SK-N-SH (cell line): ENCODE measurements around the gene ZNF587. TPM values are rescaled to one million over a fixed set of nuclear protein-coding genes. Genes with fewer than 3 reads are reported as not detected.
"Not testable (repeated sequence)": the region's sequence is repeated elsewhere in the genome, so short reads cannot be mapped to it uniquely, and the experiment has no call there.

Source experiments
- CTCF ChIA-PET: fragments of 300-600, 350-600 bp; formaldehyde crosslinking; extraction: SDS; loops from one replicate; lab custom pipeline; 2021; lab: Yijun Ruan, JAX
- POLR2A ChIA-PET: fragments of 350-600 bp; sonication (Branson Sonifier 250); formaldehyde crosslinking; extraction: SDS; loops from one replicate; lab custom pipeline; 2020; ENCODE audit warnings: antibody characterized with exemption, inconsistent platforms; lab: Yijun Ruan, JAX
- DNase-seq: peaks from one replicate; pipeline ENCODE4 v3.0.0; 2012
- H2AFZ ChIP-seq: fragments of 200-600 bp; sonication (generic); 2 replicates; pipeline ENCODE4 v1.8.1; 2016; ENCODE audit warnings: antibody characterized with exemption, mild to moderate bottlenecking, low read depth
- H3F3A ChIP-seq: fragments of 200-600 bp; sonication (generic); replicated peaks from 2 replicates; pipeline ENCODE3; 2016; ENCODE audit warnings: antibody characterized with exemption, mild to moderate bottlenecking; ENCODE audit not compliant: insufficient read depth
- H3K27ac ChIP-seq, 2 experiments: fragments of 200-500 bp in 1 of 2; fragments of 200-600 bp in 1 of 2; sonication (Bioruptor generic) in 1 of 2; sonication (generic), shearing (Covaris generic) in 1 of 2; 2 replicates each; pipeline versions ENCODE4 v1.5.1 to v1.6.1; 2014 to 2016; ENCODE audit warnings: low read depth in 2 of 2, inconsistent platforms in 1 of 2, low read length in 1 of 2, mild to moderate bottlenecking in 1 of 2, mixed read lengths in 1 of 2
- H3K27me3 ChIP-seq: fragments of 200-600 bp; sonication (generic), shearing (Covaris generic); 2 replicates; pipeline ENCODE4 v1.6.1; 2016; ENCODE audit warnings: mixed run types; ENCODE audit not compliant: insufficient read depth
- H3K36me3 ChIP-seq, 2 experiments: fragments of 200-500 bp in 1 of 2; fragments of 200-600 bp in 1 of 2; sonication (Bioruptor generic) in 1 of 2; sonication (generic) in 1 of 2; replicated peaks in 1 of 2; 2 replicates each; pipeline versions ENCODE3 to v1.5.1; 2014 to 2016; ENCODE audit warnings: low read length in 1 of 2, mild to moderate bottlenecking in 1 of 2; ENCODE audit not compliant: insufficient read depth in 2 of 2, control insufficient read depth in 1 of 2
- H3K4me1 ChIP-seq, 2 experiments: fragments of 200-500 bp in 1 of 2; fragments of 200-600 bp in 1 of 2; sonication (Bioruptor generic) in 1 of 2; sonication (generic), shearing (Covaris generic) in 1 of 2; 2 replicates each; pipeline versions ENCODE4 v1.5.1 to v1.6.1; 2014 to 2016; ENCODE audit warnings: low read depth in 1 of 2, low read length in 1 of 2, mixed run types in 1 of 2; ENCODE audit not compliant: insufficient read depth in 2 of 2, control insufficient read depth in 1 of 2
- H3K4me2 ChIP-seq: fragments of 200-600 bp; sonication (generic), shearing (Covaris generic); 2 replicates; pipeline ENCODE4 v1.6.1; 2017; ENCODE audit warnings: mixed run types
- H3K4me3 ChIP-seq, 2 experiments: fragments of 200-500 bp in 1 of 2; fragments of 200-600 bp in 1 of 2; sonication (Bioruptor generic) in 1 of 2; sonication (generic), shearing (Covaris generic) in 1 of 2; 2 replicates each; pipeline versions ENCODE4 v1.5.1 to v1.8.1; 2014 to 2016; ENCODE audit warnings: low read depth in 2 of 2, inconsistent platforms in 1 of 2, low read length in 1 of 2, mild to moderate bottlenecking in 1 of 2, mixed read lengths in 1 of 2, moderate library complexity in 1 of 2
- H3K79me2 ChIP-seq: fragments of 200-600 bp; sonication (generic); 2 replicates; pipeline ENCODE4 v1.8.1; 2017; ENCODE audit warnings: mild to moderate bottlenecking; ENCODE audit not compliant: insufficient read depth
- H3K9ac ChIP-seq: fragments of 200-600 bp; sonication (generic); 2 replicates; pipeline ENCODE4 v1.6.1; 2017; ENCODE audit warnings: mixed run types
- H3K9me2 ChIP-seq: fragments of 200-600 bp; sonication (generic); 2 replicates; pipeline ENCODE4 v1.6.1; 2017; ENCODE audit warnings: mixed run types
- H3K9me3 ChIP-seq: fragments of 200-600 bp; sonication (generic); 2 replicates; pipeline ENCODE4 v1.6.1; 2017; ENCODE audit warnings: mixed run types, mild to moderate bottlenecking, moderate library complexity
- H4K20me1 ChIP-seq: fragments of 200-600 bp; sonication (generic); 2 replicates; pipeline ENCODE4 v1.6.1; 2017; ENCODE audit warnings: mild to moderate bottlenecking, mixed run types; ENCODE audit not compliant: insufficient read depth
- SIN3A ChIP-seq: IDR thresholded peaks from 2 replicates; pipeline ENCODE4 v1.6.1; 2012; ENCODE audit warnings: low read depth, mild to moderate bottlenecking, low read length, moderate library complexity, borderline replicate concordance
- TCF12 ChIP-seq: IDR thresholded peaks from 2 replicates; pipeline ENCODE4 v1.4.0; 2012
- WGBS: methylation state at CpG from one replicate; pipeline ENCODE4 v1.1.6; 2017; ENCODE audit warnings: low lambda C conversion rate; 5-methylcytosine and 5-hydroxymethylcytosine counted together
- polyA plus RNA-seq, 3 experiments: library from polyadenylated mRNA; depleted of rRNA; stranded (reverse); fragments of >200 nt; gene quantifications; 2 replicates each; pipeline ENCODE4 v1.2.3, GENCODE V29; 2012
- TF ChIP-seq, protein P1 (sequence below): IDR thresholded peaks from 2 replicates; pipeline ENCODE4 v1.4.0; 2012; ENCODE audit warnings: low read depth

Gene ZNF587
- polyA plus RNA-seq, 1 of the 3 experiments (the other 2 are of a cell fraction), result 7.4 TPM

- H3K4me1 ChIP-seq, result not testable (repeated sequence)
Observed at GRCh38 chr19:57849162-57849665, 445 bp upstream of the ZNF587 start.

DNA sequence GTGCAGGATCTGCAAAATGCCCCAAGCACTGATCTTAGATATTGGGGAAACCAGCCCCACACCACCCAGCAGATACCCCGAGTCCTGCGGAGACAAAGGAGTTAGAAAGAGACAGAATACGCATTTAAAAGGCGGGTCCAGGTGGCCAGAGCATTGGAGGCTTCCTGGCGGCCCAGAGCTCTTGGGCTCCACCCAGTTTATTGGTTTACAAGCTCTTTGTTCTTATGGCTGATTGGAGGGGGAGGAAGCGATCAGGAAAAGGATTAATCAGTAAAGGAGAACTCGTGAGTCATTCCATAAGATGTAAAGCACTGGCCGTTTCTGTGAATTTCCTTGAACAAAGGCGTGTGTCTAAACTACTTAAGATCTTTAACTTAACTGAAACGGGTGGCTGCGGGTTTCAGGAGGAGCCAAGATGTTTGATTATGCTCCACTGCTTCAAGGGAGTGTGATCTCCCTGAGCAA is 926 bp downstream of the ZNF587 start:
- Histone ChIP-seq H4K20me1 (0 out of 2 replicates have a peak, but pooled peaks cover 2% of the 10 kb centered on the region), H3F3A (peaks cover 13% of the 10 kb centered on the region), H3K27ac (peak overlapping the region in 1 of 2 experiments; percentile 73; a peak in 2 of 4 replicates), H3K9ac (peak overlapping the region; percentile 96), H3K79me2 (peaks cover 66% of the 10 kb centered on the region), H3K4me2 (peak overlapping the region; percentile 98), H3K36me3 (peaks cover 0 to 35% of the 10 kb centered on the region in 2 experiments), H3K27me3 (no peaks in the 10 kb centered on the region), H3K4me1 (peaks cover 3 to 7% of the 10 kb centered on the region in 2 experiments; a peak in 2 of 4 replicates), H2AFZ (no peak overlapping the region), H3K9me3 (no peaks in the 10 kb centered on the region), H3K9me2 (no peaks in the 10 kb centered on the region), H3K4me3 (peak overlapping the region; percentile 79 to 94)
- 8% methylated on average over 11 of the region's 11 CpGs for WGBS
- peak; percentile 32 for DNase-seq
- POLR2A ChIA-PET, result interaction anchor here (0.7 kb wide), 1 partner anchor 500 kb away, joined by 3 read pairs; no protein-coding TSS in a partner anchor
- CTCF ChIA-PET, result interaction anchor here (1.3 kb wide), 1 partner anchor 21 kb away, joined by 4 read pairs; the partner anchor contains the start of gene ZNF587B
- TF ChIP-seq SIN3A, result 0 out of 2 replicates have a peak, but pooled peaks have one; percentile 5
- TF ChIP-seq, protein P1, sequence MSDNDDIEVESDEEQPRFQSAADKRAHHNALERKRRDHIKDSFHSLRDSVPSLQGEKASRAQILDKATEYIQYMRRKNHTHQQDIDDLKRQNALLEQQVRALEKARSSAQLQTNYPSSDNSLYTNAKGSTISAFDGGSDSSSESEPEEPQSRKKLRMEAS, result 0 out of 2 replicates have a peak, but pooled peaks have one; percentile 26
- no peak for TF ChIP-seq TCF12
- TF ChIP-seq, all 33 proteins: peak for 2

More at GRCh38 chr19:57849162-57849665, 445 bp upstream of the ZNF587 start:
- H4K20me1 ChIP-seq, CTCF ChIA-PET, DNase-seq, H3K27ac ChIP-seq, H3K9ac ChIP-seq, H3K4me2 ChIP-seq, H3K27me3 ChIP-seq, H3K9me3 ChIP-seq, H3K9me2 ChIP-seq, H2AFZ ChIP-seq: not testable (repeated sequence)
- POLR2A ChIA-PET, result interaction anchor here (0.6 to 1.4 kb wide), 2 partner anchors 17 to 34 kb away, joined by 3 to 6 read pairs; partner anchors contain the start of gene ZNF552
- Histone ChIP-seq H3K36me3 (peaks cover 3 to 31% of the 10 kb centered on the region in 2 experiments), H3K79me2 (peaks cover 67% of the 10 kb centered on the region), H3K4me3 (peak overlapping the region in 1 of 2 experiments; percentile 79; a peak in 2 of 4 replicates), H3F3A (peaks cover 13% of the 10 kb centered on the region)
- WGBS, result 100% methylated on average over 1 of the region's 2 CpGs

GRCh38 chr19:57851812-57852603 is 2.3 kb downstream of the ZNF587 start:
- H4K20me1 ChIP-seq, H3K9ac ChIP-seq, DNase-seq, H3K27ac ChIP-seq, H3K9me3 ChIP-seq, H2AFZ ChIP-seq, POLR2A ChIA-PET, CTCF ChIA-PET, H3K27me3 ChIP-seq, H3K4me1 ChIP-seq, H3K4me3 ChIP-seq, H3K9me2 ChIP-seq: not testable (repeated sequence)
- Histone ChIP-seq H3K4me2 (0 out of 2 replicates have a peak overlapping the region, but pooled peaks have one; percentile 98), H3F3A (peaks cover 13% of the 10 kb centered on the region), H3K36me3 (peaks cover under 1 to 39% of the 10 kb centered on the region in 2 experiments), H3K79me2 (peaks cover 65% of the 10 kb centered on the region)
- WGBS, result 83% methylated on average over 3 of the region's 6 CpGs

DNA sequence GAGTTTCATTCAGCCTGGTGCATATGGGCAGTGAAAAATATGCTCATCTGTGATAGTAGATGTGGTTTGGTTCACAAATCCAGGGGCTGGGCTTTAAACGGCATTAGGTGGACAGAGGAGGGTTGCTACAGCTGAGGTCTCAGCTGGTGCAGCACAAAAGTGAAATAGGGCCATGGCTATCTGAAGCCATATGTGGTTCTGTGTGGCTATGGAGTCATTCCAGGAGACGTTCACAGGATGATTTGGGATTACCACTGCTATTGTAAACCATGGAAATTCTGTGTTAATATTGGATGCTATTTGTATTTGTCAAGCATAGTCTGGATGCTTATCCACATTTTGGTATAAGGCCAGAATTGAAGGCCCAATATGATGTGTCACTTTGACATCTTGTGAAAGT is 4.5 kb downstream of the ZNF587 start:
- H3F3A ChIP-seq, H3K4me2 ChIP-seq, H3K27ac ChIP-seq, H3K27me3 ChIP-seq, H3K9me2 ChIP-seq, H2AFZ ChIP-seq, H3K4me3 ChIP-seq, H4K20me1 ChIP-seq, H3K4me1 ChIP-seq, H3K9me3 ChIP-seq, H3K9ac ChIP-seq, DNase-seq, CTCF ChIA-PET: not testable (repeated sequence)
- Histone ChIP-seq H3K79me2 (peaks cover 69% of the 10 kb centered on the region), H3K36me3 (peaks cover 4 to 48% of the 10 kb centered on the region in 2 experiments)
- POLR2A ChIA-PET, result interaction anchor here (0.7 kb wide), 1 partner anchor 8 kb away, joined by 3 read pairs; no protein-coding TSS in a partner anchor
- 95% methylated on average over 2 of the region's 2 CpGs for WGBS

GRCh38 chr19:57862351-57862750 is 12.7 kb downstream of the ZNF587 start:
- H3K4me1 ChIP-seq, H4K20me1 ChIP-seq, H3K9me2 ChIP-seq, H3K9me3 ChIP-seq, H3K4me3 ChIP-seq, H3K9ac ChIP-seq, H3K27me3 ChIP-seq, DNase-seq, H2AFZ ChIP-seq, H3F3A ChIP-seq, H3K27ac ChIP-seq, POLR2A ChIA-PET, H3K4me2 ChIP-seq, H3K79me2 ChIP-seq: not testable (repeated sequence)
- CTCF ChIA-PET, result interaction anchor here (0.6 to 1.4 kb wide), 2 partner anchors 27 to 1741 kb away, joined by 3 to 4 read pairs; partner anchors contain the start of genes ZNF787 and ZNF814
- WGBS, result 100% methylated on average over 3 of the region's 3 CpGs
- H3K36me3 ChIP-seq, result peaks cover 27 to 89% of the 10 kb centered on the region in 2 experiments
